OCI-LY1 (cell line): ENCODE measurements around the gene CYP4A11.
A peak's percentile ranks its signal among the peaks of the same experiment; 100 is the strongest.

Source experiments
- CTCF ChIP-seq: fragments of 200-600 bp; sonication (generic), shearing (Covaris generic); IDR thresholded peaks from 2 replicates; pipeline ENCODE4 v1.5.1; 2017; ENCODE audit warnings: mild to moderate bottlenecking, antibody characterized with exemption, low read length, moderate library complexity, mixed read lengths
- EZH2 ChIP-seq: fragments of 200-600 bp; sonication (generic), shearing (Covaris generic); IDR thresholded peaks from 2 replicates; pipeline ENCODE4 v1.8.0; 2017; ENCODE audit warnings: borderline replicate concordance, mixed run types, mild to moderate bottlenecking, antibody characterized with exemption, low read length, moderate library complexity, mixed read lengths

DNA sequence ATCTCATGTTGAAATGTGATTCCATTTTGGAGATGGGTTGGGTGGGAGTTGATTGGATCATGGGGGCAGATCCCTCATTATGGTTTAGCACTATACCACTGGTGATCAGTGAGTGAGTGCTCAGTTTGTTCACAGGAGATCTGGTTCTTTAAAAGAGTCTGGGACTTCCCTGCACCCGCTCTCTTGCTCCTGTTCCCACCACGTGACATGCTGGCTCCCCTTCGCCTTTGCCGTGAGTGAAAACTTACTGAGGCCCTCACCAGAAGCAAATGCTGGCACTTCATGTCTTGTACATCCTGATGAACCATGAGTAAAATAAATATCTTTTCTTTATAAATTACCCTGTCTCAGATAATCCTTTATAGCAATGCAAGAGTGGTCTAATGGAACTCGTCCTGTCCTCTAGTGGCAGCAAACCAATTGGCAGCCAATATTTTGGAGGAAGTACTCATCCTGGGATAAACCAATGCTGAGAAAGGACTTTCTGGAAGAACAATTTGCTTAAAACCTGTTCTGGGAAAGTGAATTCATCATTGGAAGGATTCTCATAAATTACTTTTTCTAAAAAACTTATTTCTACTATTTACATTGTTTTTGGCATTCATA is 27.8 kb upstream of the CYP4A11 start:
- peak; percentile 29; the same call in 1 of the 2 replicates for TF ChIP-seq CTCF
- no peak for TF ChIP-seq EZH2
